HG03025 (cell line): Measurements from ENCODE around the gene FGF8.

Experiments used
- ATAC-seq: cut with Tn5 transposase; IDR thresholded peaks from one replicate; pipeline ENCODE4 v1.9.1; 2021; ENCODE audit warnings: mild to moderate bottlenecking, moderate library complexity; ENCODE audit not compliant: unreplicated experiment, low FRiP score

The FGF8 gene

GRCh38 chr10:101770331-101771215, 5.3 kb downstream of the FGF8 start:
- no peak for ATAC-seq

GRCh38 chr10:101769541-101770180, 6.3 kb downstream of the FGF8 start:
- no peak for ATAC-seq

GRCh38 chr10:101768791-101769170, 7.1 kb downstream of the FGF8 start:
- ATAC-seq: no peak

- no peak for ATAC-seq
Observed at GRCh38 chr10:101767966-101768790, 7.7 kb downstream of the FGF8 start.

GRCh38 chr10:101767600-101767945, 8.3 kb downstream of the FGF8 start:
- no peak for ATAC-seq

GRCh38 chr10:101766753-101767599, 8.9 kb downstream of the FGF8 start:
- ATAC-seq: no peak

- ATAC-seq: no peak
Observed at GRCh38 chr10:101766306-101766705, 9.6 kb downstream of the FGF8 start.

- no peak for ATAC-seq
Observed at GRCh38 chr10:101763141-101763846, 12.6 kb downstream of the FGF8 start.

GRCh38 chr10:101762736-101763135, 13.2 kb downstream of the FGF8 start:
- no peak for ATAC-seq

GRCh38 chr10:101761226-101761625, 14.7 kb downstream of the FGF8 start:
- ATAC-seq: no peak

- ATAC-seq: no peak
Observed at GRCh38 chr10:101760510-101760909, 15.4 kb downstream of the FGF8 start.

GRCh38 chr10:101759309-101760247, 16.3 kb downstream of the FGF8 start:
- ATAC-seq: no peak

- ATAC-seq: no peak
Observed at GRCh38 chr10:101758858-101759257, 17.1 kb downstream of the FGF8 start.

GRCh38 chr10:101752241-101752640, 23.7 kb downstream of the FGF8 start:
- no peak for ATAC-seq

- ATAC-seq: no peak
Observed at GRCh38 chr10:101749047-101750016, 26.6 kb downstream of the FGF8 start.

- ATAC-seq: no peak
Observed at GRCh38 chr10:101748496-101748895, 27.4 kb downstream of the FGF8 start.

GRCh38 chr10:101745074-101745696, 30.7 kb downstream of the FGF8 start:
- no peak for ATAC-seq
